NCI-H510A treated with DMSO at 0.1 percent for 48 hours (cell line): ENCODE data around the gene ZBTB20.

Experiments used
- DNase-seq: peaks from one replicate; lab custom pipeline; 2025; lab: John Stamatoyannopoulos, UW

Gene ZBTB20

DNA sequence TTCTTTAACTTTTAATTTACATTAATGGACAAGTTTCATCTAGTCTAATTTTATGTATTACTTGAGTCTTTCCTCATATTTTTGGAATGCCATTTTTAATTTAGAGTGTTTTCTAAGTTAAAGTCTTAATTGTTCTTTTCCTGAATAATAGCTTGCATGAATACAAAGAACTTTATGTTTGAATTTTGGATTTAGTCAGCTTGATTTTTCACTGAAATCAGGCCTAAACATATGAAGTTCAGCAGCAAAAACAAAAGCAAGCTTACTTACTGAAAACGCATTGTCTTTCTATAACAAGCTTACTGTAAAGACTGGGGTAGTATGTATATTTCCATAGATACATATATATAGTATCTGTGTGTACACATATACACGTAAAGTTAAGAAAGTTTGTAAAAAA lies 126.0 kb downstream of the ZBTB20 start:
- DNase-seq, result no peak

- no peak for DNase-seq
Observed at GRCh38 chr3:115019900-115020299, 127.2 kb downstream of the ZBTB20 start.

- no peak for DNase-seq
Observed at GRCh38 chr3:115018694-115019093, 128.4 kb downstream of the ZBTB20 start.

DNA sequence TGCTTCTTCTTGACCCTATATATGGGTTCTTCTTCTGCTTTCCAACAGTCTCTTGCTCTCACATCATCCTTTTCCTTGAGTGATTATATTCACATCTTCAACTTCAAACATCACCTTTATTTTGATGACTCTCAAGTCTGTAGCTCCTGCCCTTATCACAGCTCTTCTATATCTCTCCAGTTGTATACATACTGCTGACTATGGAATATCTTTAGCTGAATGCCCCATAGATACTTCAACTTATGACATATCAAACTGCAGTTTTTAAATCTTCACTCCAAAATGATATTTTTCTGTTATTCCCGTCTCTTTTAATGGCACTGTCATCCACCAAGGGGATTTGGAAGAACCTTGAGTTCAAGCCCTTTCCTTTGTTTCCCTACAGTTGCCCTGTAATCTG lies 139.1 kb downstream of the ZBTB20 start:
- no peak for DNase-seq

DNA sequence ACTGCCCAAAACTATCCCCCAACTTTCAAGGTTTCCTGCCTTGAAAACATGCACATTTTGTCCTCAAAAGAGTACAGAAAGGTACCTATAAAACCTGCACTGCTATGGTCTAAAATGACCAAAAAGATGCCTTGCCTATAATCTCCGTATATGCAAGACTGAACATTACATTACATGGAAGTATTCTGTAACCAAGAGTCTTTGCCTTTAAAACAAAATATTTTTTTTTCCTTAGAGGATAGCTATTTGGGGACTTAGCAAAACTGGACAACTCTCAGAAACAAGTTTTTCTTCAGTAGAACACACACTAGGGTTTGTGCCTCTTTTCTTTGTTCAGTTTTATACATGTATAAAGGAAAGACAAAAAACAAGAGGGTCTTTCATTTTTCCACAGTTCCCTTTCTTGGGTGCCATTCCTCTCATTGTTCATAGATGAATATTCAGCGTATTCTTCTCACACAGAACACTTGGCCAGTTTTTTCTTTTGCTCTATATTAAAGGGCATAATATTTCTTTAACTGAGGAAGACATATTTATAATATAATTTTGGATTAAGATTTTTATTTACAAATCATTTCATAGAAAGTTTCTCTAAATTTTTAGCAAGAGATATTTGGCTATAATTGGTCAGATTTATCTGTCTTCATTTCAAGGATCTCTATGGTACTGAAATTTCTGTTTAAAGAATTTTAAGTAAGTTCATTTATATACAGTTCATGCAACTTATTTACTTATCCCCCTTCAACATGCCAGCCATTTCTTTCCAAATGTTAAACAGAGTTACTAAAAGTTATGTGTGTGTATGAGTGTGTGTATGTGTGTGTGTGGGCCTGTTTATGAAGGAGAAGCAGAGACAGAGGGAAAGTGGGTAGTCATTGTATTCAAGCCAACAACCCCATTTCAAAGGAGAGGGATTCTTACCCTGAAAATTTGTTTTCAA lies 142.6 kb downstream of the ZBTB20 start:
- DNase-seq, result no peak

DNA sequence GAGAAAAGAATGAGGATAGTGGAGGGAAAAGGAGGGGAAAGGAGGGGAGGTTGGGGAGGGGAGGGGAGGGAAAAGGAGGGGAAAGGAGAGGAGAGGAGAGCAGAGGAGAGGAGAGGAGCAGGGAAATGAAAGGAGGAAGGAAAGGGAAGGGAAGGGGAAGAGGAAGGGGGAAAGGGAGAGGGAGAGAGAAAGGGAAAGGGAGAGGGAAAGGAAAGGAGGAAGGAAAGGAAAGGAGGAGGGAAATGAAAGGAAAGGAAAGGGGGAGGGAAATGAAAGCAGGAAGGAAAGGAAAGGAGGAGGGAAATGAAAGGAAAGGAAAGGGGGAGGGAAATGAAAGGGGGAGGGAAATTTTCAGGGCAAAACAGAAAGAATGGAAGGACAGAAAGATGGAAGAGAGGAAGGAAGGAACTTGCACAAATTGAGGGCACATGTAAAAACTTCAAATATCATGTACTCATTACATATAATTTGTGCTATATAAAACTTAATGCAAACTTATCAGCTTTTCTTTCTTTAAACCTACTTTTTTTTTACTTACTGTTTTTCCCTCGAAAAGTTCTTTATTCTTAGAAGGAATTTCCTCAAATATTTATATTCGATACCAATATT lies 148.0 kb downstream of the ZBTB20 start:
- no peak for DNase-seq

DNA sequence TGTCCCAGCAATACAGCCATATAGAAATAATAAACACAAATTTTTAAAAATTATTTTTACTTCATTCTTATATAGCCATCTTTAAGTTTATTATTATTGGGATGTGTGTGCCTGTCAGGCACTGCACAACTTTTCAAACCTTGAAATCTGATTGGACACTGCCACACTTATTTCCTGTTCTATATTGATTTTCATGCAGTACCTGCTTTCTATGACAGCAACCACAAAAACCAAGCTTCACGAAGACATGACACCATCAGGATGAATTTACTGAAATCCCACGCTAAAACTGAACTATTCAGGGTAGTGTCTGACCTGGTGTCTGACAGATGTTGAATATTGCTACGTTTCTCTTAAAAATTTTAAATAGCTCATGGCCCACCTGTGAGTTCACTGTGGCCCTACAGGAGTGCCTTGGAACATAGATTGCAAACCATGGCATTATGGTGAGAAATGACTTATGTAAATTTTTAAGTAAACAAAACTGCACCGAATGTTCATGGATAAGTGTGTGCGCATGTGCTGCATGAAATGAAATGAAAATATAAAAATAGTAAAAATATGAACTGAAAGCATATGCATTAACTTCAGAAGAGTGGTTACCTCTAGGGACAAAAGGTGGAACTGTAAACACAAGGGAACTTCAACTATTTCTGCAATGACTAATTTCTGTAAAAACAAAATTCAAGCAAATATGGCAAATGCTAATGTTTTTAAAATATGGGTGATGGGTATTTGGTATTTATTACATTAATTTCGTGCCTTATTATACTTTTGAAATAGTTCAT lies 152.3 kb downstream of the ZBTB20 start:
- no peak for DNase-seq

DNA sequence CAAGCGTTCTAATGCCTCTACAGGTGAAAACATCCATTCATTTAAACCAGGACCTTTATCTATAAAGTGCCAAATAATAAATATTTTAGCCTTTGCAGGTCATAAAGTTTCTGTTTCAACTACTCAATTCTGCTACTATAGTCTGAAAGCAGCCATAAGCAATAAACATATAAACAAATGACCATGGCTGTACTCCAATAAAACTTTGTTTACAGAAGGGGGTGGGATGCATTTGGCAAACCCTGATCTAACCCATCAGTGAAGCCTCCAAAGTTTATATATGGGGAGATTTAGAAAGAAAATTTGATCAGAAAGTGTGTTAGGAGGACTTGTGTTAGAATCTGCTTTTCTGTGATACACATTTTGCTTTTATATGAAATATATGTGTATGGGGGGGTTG lies 161.3 kb downstream of the ZBTB20 start:
- no peak for DNase-seq

DNA sequence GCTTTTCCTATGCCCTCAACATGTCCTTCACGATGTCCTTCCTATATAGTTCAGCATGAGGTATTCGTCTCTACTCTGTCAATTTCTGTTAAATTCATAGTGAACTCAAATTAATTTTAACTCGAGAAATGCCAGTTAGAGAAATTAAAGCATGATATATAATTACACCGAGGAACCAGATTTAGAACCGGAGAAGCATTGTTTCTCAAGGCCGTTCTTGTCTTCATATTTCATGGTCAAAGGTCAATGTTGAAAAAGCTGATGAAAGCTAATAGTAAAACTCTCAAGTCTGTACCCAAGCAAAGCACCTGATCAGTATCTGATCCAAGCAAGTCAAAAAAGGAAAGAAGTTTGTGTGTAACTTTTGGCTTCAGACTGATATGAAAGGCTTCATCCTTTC lies 163.8 kb downstream of the ZBTB20 start:
- no peak for DNase-seq

- DNase-seq, result no peak
Observed at GRCh38 chr3:114974387-114974786, 172.7 kb downstream of the ZBTB20 start.

GRCh38 chr3:114973536-114973935 lies 173.6 kb downstream of the ZBTB20 start:
- DNase-seq, result no peak

DNA sequence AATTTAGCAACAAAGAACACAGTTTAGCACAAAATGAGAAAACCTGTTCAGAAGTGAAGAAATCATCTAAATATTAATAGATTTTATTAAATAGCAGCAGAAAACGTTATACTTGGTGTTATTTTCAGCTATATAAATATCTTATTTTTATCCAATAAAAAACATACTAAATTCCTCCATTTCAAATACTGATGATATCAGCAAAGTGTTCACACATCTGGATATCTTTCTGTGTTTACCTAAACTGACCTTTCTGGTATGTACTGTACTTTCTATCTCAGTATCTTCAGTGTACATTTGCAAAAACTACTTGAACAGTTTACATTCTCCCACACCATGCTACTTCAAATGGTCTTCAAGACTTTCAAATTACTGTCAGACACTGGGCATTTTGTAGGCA lies 179.9 kb downstream of the ZBTB20 start:
- no peak for DNase-seq

GRCh38 chr3:114962189-114962588 lies 184.9 kb downstream of the ZBTB20 start:
- DNase-seq, result no peak

DNA sequence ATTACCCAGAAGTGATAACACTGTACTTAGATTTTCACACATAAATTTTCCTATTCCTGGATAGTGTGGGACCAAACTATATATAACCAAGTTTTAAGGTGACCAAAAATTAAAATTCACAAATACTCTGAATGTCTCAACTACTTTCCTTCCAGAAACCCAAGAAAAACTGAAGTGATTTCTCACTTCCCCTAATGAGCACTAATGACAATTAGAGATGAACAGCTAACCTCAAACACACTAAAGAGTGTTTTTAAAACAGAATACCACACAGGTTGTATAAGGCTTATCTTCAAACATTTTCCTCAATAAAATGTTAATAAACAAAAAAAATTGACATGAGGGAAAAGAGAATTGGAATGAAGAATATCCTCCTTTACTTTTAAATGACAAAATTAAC lies 188.2 kb downstream of the ZBTB20 start:
- no peak for DNase-seq

DNA sequence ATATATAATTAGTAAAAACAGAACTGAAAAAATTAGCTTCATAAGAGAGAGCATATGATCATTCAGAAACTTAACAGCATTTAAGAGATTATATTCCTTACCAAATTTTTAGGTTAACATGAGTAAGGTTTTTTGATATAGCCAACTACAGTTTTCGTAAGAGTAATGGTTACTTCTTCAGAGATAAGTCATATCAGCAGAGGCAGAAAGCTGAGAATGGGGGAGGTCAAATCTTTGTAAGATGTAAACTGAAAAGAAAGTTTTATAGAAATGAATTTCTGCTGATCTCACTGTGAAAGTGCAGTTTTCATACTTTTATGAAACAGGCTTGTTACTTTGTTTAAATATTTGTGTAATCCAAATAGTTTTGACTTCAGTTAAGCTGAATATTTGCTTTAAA lies 193.3 kb downstream of the ZBTB20 start:
- no peak for DNase-seq

DNA sequence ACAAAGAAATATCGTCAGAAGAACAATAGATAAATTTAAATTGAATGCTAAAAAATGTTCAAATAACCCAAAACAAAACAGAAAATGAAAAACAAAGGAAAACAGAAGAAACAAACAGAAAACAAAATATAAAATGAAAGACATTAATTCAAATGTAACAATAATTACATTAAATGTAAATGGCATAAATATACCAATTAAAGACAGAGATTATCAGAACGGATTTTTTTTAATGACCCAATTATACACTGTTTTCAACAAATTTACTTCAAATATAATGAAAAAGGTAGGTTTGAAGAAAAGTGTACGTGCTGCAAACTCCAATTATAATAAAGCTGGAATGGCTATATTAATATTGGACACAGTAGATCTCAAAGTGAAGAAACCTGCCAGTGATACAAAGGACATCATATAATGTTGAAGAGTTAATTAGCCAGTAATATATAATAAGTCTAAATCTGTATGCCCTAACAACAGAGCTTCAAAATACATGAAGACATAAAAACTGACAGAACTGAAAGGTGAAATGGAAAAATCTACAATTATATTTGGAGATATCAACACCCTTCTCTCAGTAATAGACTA lies 193.8 kb downstream of the ZBTB20 start:
- DNase-seq, result no peak

DNA sequence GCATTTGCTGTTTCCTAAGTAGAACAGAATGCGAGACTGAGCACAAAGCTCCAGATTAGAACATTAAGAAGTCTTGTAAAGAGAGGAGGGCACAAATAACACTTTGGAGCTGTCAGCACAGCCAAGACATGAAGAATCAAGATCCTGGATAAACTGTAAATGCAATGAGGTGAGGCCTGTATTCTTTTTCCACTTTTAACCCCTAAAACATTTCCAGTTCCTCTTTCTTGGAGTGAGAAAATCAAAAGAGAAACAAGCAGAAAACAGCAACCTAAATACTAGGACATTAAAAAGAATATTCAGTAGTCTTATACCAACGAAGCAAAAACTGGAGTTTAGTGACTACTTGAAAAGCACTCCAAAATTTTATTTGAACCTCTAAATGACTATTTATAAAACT lies 204.3 kb downstream of the ZBTB20 start:
- DNase-seq, result no peak

DNA sequence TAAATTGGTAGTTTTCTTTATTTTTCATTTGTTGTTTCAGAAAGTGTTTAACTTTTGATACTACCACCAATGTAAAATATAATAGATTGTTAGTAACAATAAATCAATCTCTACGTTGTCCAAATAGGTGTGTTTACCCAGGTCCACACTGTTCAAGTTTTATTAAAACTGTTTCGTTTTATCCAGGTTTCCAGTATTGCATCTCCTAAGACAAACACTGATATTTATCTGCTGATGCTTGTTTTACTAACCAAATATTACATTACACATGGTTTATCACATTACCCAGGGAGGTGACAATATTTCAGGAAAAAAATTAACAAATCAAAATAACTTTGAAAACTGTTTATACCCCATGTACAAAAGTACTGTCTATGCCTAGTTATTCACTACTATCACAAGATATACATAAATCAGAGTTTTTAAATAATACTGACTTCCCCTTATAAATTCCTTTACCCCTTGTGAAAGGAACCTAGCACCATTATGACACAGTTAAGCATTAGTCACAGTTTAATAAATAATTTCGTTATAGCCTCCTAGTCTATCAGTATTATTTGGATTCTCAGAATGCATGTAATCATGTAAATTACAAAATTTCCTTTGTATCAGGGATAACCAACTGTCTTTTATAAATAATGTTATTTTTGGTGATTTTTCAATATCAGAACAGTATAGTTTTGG lies 205.3 kb downstream of the ZBTB20 start:
- DNase-seq, result no peak

DNA sequence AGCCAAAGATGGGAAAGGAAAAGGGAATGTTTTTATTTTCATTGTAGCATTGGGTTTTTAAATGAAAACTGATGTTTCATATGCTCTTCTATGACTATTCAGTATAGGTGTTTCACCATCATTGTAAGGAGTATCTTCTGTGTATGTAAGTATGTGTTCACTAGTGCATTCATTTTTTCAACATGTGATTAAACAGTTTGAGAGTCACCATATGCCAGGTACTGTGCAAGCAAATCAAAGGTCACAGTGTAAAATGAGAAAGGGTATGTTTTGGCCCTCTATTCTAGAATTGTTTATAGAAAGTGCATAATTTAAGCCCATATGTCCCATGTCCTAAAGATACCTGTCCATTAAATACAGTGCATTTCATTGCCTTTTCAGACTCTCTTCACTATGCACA lies 207.2 kb downstream of the ZBTB20 start:
- DNase-seq, result no peak

GRCh38 chr3:114933407-114933806 lies 213.7 kb downstream of the ZBTB20 start:
- DNase-seq, result no peak

DNA sequence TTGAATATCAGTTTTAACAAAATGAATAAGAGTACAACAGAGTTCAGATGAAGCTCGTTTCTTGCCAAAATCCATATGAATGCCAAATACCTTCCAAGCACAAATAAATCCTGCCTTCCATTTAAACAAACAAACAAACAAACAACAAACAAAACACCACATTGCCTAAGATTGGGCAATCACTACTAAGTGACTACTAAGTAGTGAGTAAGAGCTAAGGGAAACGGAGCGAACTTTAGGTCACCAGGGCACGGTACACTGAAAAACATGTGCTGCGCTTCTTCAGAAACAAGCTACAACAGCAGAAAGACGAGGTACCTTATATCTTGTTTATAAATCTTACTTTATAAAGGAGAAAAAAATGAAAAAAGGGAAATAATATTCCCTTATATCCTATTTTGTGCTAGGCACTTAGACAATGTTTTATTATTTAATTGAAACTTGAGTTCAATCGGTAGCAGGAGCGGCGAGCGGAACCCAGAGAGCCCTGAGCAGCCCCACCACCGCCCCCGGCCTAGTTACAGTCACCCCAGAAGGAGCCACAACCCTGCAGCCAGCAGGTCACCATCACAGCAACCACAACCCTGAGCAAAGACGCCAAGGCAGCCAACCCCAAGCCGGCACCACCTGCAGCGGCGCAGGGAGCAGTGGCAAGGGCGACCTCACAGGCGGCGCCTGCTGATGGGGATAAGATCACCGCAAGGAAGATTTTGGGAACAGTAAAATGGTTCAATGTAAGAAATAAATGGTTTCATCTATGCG lies 216.9 kb downstream of the ZBTB20 start:
- DNase-seq, result no peak
